ENCODE results near the gene MGAT5. TPM values are rescaled to one million over a fixed set of nuclear protein-coding genes. Genes with fewer than 3 reads are reported as not detected.

The MGAT5 gene
- total RNA-seq, 4 donors from 2014 or later: 32.4 to 65.9 (median 46.6) TPM

DNA sequence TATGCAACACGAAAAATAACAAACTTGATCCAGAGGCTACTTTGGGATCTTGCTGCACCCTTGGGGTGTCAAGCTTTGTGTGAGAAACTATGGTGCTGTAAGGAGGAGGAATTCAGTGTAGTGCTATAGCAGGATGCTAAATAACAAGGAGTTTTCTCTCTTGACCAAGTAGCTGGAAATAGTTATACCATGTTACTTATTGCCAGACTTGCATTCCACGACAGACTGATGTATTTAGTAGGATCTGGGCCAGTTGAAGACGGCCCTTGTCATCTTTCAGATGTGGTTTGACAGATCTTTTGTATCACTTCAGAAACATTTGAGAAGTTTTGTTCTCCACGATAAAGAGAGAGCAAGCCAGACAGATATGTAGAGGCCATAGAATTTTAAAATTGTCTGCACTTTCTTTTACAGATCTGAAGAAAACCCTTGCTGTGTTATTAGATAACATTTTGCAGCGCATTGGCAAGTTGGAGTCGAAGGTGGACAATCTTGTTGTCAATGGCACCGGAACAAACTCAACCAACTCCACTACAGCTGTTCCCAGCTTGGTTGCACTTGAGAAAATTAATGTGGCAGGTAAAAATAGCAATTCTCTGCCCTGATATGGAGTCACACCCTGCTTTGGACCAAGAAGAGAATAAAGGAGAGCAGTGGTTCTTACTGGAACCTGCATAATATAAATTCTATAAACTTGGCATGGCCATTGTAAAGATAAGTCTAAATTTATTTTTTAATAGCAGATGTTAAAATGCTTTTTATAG is 16.3 kb downstream of the MGAT5 start:
- Histone ChIP-seq H3K4me3 (no peak overlapping the region), H3K9me3 (no peaks in the 10 kb centered on the region), H3K27ac (no peak overlapping the region), H3K27me3 (no peaks in the 10 kb centered on the region), H3K36me3 (peaks cover 0 to 19% of the 10 kb centered on the region in 2 donors), H3K4me1 (peaks cover 0 to 9% (median 0%) of the 10 kb centered on the region in 3 donors)
- no peak for TF ChIP-seq POLR2A (IDR thresholded peaks at IDR 0.05)
- TF ChIP-seq EP300 (IDR thresholded peaks at IDR 0.05): no peak
- TF ChIP-seq, protein P1, sequence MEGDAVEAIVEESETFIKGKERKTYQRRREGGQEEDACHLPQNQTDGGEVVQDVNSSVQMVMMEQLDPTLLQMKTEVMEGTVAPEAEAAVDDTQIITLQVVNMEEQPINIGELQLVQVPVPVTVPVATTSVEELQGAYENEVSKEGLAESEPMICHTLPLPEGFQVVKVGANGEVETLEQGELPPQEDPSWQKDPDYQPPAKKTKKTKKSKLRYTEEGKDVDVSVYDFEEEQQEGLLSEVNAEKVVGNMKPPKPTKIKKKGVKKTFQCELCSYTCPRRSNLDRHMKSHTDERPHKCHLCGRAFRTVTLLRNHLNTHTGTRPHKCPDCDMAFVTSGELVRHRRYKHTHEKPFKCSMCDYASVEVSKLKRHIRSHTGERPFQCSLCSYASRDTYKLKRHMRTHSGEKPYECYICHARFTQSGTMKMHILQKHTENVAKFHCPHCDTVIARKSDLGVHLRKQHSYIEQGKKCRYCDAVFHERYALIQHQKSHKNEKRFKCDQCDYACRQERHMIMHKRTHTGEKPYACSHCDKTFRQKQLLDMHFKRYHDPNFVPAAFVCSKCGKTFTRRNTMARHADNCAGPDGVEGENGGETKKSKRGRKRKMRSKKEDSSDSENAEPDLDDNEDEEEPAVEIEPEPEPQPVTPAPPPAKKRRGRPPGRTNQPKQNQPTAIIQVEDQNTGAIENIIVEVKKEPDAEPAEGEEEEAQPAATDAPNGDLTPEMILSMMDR (IDR thresholded peaks at IDR 0.05): no peak
- TF ChIP-seq POLR2AphosphoS5 (IDR thresholded peaks at IDR 0.05): no peak
- ATAC-seq: no peak
- WGBS, 2 donors (ENCODE audit: low coverage in 1 of 2): 56 to 57% methylated on average over 6 to 7 of the region's 7 CpGs

DNA sequence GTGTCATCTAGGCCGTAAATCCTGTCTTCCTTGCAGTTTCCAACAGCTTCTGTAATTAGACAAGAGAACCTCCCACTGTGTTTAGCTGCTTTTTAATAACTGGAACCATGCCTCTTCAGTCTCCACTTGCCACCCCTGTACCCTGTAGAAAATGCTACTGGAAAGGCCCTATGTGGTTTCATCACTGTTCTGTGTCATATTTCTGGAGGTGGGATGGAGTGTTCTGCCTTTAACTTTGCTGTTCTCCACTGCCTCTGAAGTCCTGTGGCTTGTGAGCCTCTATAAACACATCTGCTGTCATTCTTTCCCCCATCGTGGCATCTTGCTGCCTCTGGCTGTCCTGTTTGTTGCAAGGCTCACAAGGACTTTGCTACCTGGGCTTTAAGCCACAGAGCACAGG is 17.9 kb downstream of the MGAT5 start:
- 64 to 87% methylated on average over 2 of the region's 2 CpGs for WGBS, 2 donors (ENCODE audit: low coverage in 1 of 2)
- Histone ChIP-seq H3K27ac (no peak overlapping the region), H3K27me3 (no peaks in the 10 kb centered on the region), H3K9me3 (no peaks in the 10 kb centered on the region), H3K4me3 (no peak overlapping the region), H3K4me1 (peaks cover 0 to 9% (median 0%) of the 10 kb centered on the region in 3 donors), H3K36me3 (peaks cover 0 to 19% of the 10 kb centered on the region in 2 donors)
- no peak for TF ChIP-seq EP300 (IDR thresholded peaks at IDR 0.05)
- TF ChIP-seq POLR2AphosphoS5 (IDR thresholded peaks at IDR 0.05): no peak
- TF ChIP-seq POLR2A (IDR thresholded peaks at IDR 0.05): no peak
- no peak for ATAC-seq

DNA sequence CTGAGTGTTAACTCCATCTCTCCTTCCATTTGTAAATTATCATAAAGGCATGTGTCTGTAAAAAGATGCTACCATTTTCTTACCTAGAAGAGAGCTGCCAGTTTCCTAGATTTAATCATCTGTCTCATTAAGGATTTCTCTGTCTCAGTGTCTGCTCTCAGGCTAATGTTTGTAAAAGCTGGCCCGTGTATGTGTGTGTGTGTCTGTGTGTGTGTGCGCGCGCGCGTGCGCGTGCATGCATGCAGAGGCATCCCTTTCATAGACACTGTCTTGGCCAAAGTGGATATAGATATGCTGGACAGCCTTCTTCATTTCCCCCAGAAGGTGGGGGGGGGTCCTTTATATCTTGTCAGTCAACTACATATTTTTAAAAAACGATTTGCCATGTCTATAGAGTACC is 18.9 kb downstream of the MGAT5 start:
- H3K4me3 ChIP-seq: no peak overlapping the region
- H3K36me3 ChIP-seq: peaks cover 0 to 19% of the 10 kb centered on the region in 2 donors
- 60 to 73% methylated on average over 2 to 6 of the region's 9 CpGs for WGBS, 2 donors (ENCODE audit: low coverage in 1 of 2)
- no peak for ATAC-seq
- H3K27me3 ChIP-seq: no peaks in the 10 kb centered on the region
- no peaks in the 10 kb centered on the region for H3K9me3 ChIP-seq
- no peak overlapping the region for H3K27ac ChIP-seq
- peaks cover 0 to 9% (median 0%) of the 10 kb centered on the region in 3 donors for H3K4me1 ChIP-seq
- no peak for TF ChIP-seq POLR2A (IDR thresholded peaks at IDR 0.05)
- TF ChIP-seq EP300 (IDR thresholded peaks at IDR 0.05): no peak

DNA sequence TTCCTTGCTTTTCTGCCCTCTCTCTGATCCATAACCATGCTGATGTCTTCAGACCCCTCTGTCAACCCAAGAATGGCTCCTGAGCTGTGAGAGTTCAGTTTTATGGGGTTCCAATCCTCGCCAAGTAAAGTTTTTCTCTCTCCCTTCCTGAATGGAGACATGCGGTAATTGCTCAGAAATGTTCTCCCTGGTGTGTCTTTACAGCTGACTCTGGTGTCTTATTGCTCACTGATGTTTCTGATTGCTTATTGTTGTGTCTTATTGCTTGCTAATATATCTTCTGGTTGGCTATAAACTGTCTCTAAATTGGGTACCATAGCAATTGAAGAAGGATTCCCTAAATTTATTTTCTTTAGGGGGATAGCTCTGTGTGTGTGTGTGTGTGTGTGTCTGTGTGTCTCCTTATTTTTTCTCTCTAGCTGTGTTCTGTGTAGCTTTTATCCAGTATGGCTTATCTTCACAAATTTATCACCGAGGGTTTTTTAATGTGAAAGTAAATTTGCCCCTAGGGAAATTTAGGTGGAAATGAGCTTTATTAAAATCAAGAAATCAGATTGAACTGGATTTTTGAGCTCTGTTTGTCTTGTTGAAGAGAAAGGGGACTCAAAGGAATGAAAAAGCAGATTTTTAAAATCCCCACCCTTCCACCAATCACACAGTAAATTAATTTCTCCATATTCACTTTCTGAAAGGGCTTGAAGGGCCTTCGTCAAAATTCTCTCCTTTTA is 19.5 kb downstream of the MGAT5 start:
- no peak overlapping the region for H3K27ac ChIP-seq
- TF ChIP-seq POLR2A (IDR thresholded peaks at IDR 0.05): no peak
- TF ChIP-seq POLR2AphosphoS5 (IDR thresholded peaks at IDR 0.05): no peak
- TF ChIP-seq EP300 (IDR thresholded peaks at IDR 0.05): no peak
- TF ChIP-seq, protein P1 (IDR thresholded peaks at IDR 0.05): no peak
- H3K4me3 ChIP-seq: no peak overlapping the region
- H3K36me3 ChIP-seq: peaks cover 0 to 19% of the 10 kb centered on the region in 2 donors
- 92 to 98% methylated on average over 4 of the region's 4 CpGs for WGBS, 2 donors (ENCODE audit: low coverage in 1 of 2)
- H3K4me1 ChIP-seq: peaks cover 0 to 9% (median 0%) of the 10 kb centered on the region in 3 donors
- H3K9me3 ChIP-seq: no peaks in the 10 kb centered on the region
- no peaks in the 10 kb centered on the region for H3K27me3 ChIP-seq
- ATAC-seq: no peak

DNA sequence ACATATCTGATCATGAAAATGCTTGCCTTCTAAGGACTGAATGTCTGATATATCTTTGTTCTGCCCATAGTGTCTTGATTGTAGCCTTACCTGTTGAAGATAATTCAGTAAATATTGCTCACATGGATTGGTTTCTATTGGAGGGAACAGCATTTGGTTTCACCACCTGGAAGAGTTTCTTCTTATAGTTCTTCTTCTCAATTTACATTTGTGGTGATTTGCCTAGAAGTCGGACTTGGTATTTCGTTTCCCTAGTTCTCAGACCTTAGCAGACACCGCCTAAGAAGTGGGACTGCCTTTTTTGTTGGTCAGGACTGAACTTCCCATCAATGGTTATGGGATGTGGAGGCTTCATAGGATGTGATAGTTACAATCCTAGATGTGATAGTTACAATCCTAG is 20.2 kb downstream of the MGAT5 start:
- peaks cover 0 to 19% of the 10 kb centered on the region in 2 donors for H3K36me3 ChIP-seq
- H3K4me1 ChIP-seq: peaks cover 0 to 9% (median 0%) of the 10 kb centered on the region in 3 donors
- H3K27me3 ChIP-seq: no peaks in the 10 kb centered on the region
- no peak overlapping the region for H3K4me3 ChIP-seq
- no peak for ATAC-seq
- 98 to 100% methylated on average over 2 to 3 of the region's 3 CpGs for WGBS, 2 donors (ENCODE audit: low coverage in 1 of 2)
- no peak overlapping the region for H3K27ac ChIP-seq
- H3K9me3 ChIP-seq: no peaks in the 10 kb centered on the region
- no peak for TF ChIP-seq POLR2AphosphoS5 (IDR thresholded peaks at IDR 0.05)
- TF ChIP-seq, protein P1 (IDR thresholded peaks at IDR 0.05): no peak
- TF ChIP-seq POLR2A (IDR thresholded peaks at IDR 0.05): no peak
- no peak for TF ChIP-seq EP300 (IDR thresholded peaks at IDR 0.05)
